B cell (primary cell): ENCODE results near the gene CCNB3. TPM values are rescaled to one million over a fixed set of nuclear protein-coding genes. Genes with fewer than 3 reads are reported as not detected.

Experiments
- ATAC-seq: fragments of 200-7000 bp; cut with Tn5 transposase; one replicate; pipeline ENCODE4 v1.10.0; 2021; ENCODE audit warnings: low read depth, mild to moderate bottlenecking, moderate number of reproducible peaks, moderate library complexity
- CTCF ChIA-PET: fragments of 350-600 bp; sonication (Branson Sonifier 250); formaldehyde crosslinking; loops from one replicate; lab custom pipeline; 2021; ENCODE audit warnings: antibody characterized with exemption, inconsistent platforms; lab: Charles Lee
- POLR2A ChIA-PET: fragments of 350-600 bp; sonication (Branson Sonifier 250); formaldehyde crosslinking; loops from one replicate; lab custom pipeline; 2021; ENCODE audit warnings: antibody characterized with exemption; lab: Charles Lee
- DNase-seq: peaks from one replicate; pipeline ENCODE4 v3.0.0; 2013
- H2AFZ ChIP-seq: 2 replicates; pipeline ENCODE4 v1.6.1; 2012; ENCODE audit warnings: mild to moderate bottlenecking, low read depth, low read length; ENCODE audit not compliant: insufficient read depth, poor library complexity, severe bottlenecking
- H3K27ac ChIP-seq, 2 donors: 1 replicate in 1 of 2; 2 replicates in 1 of 2; pipeline ENCODE4 v1.5.1; 2012 to 2013; ENCODE audit warnings: low read length in 2 of 2, mild to moderate bottlenecking in 2 of 2, moderate library complexity in 1 of 2
- H3K27me3 ChIP-seq, 4 experiments: fragments of 200-600 bp in 1 of 4; sonication (generic) in 1 of 4; replicated peaks in 1 of 4; 1 replicate in 2 of 4; 2 replicates in 2 of 4; pipeline versions ENCODE4 v1.6.1 to v1.7.0; 2013 to 2016; ENCODE audit warnings: low read length in 3 of 4, mild to moderate bottlenecking in 2 of 4, mixed read lengths in 1 of 4, moderate library complexity in 1 of 4; ENCODE audit not compliant: insufficient read depth in 4 of 4, control insufficient read depth in 3 of 4; ENCODE audit errors: control extremely low read depth in 1 of 4
- H3K36me3 ChIP-seq, 2 experiments: replicated peaks in 1 of 2; 1 replicate in 1 of 2; 2 replicates in 1 of 2; pipeline versions ENCODE4 v1.6.1 to v1.7.1; 2013; ENCODE audit warnings: low read length in 1 of 2; ENCODE audit not compliant: insufficient read depth in 2 of 2, control insufficient read depth in 1 of 2; ENCODE audit errors: control extremely low read depth in 1 of 2, extremely low read depth in 1 of 2
- H3K4me1 ChIP-seq, 2 donors: fragments of 200-600 bp in 1 of 2; sonication (generic) in 1 of 2; 1 replicate in 1 of 2; 2 replicates in 1 of 2; pipeline versions ENCODE4 v1.5.1 to v1.6.1; 2013 to 2017; ENCODE audit warnings: low read length in 2 of 2; ENCODE audit not compliant: control insufficient read depth in 2 of 2, insufficient read depth in 2 of 2
- H3K4me2 ChIP-seq: replicated peaks from 2 replicates; pipeline ENCODE3; 2012; ENCODE audit warnings: mild to moderate bottlenecking, low read depth, low read length; ENCODE audit not compliant: poor library complexity, severe bottlenecking
- H3K4me3 ChIP-seq, 5 experiments: fragments of 200-600 bp in 1 of 5; sonication (generic) in 1 of 5; 1 replicate in 3 of 5; 2 replicates in 2 of 5; pipeline versions ENCODE4 v1.5.1 to v1.7.0; 2011 to 2016; ENCODE audit warnings: low read length in 4 of 5, mild to moderate bottlenecking in 4 of 5, low read depth in 2 of 5, control low read depth in 1 of 5, moderate library complexity in 1 of 5; ENCODE audit not compliant: insufficient read depth in 1 of 5; ENCODE audit errors: control extremely low read depth in 1 of 5, extremely low read depth in 1 of 5
- H3K79me2 ChIP-seq: fragments of 200-600 bp; sonication (generic); one replicate; pipeline ENCODE4 v1.6.0; 2016; ENCODE audit warnings: low read length; ENCODE audit not compliant: control insufficient read depth, insufficient read depth
- H3K9ac ChIP-seq: fragments of 200-600 bp; sonication (generic); 2 replicates; pipeline ENCODE4 v1.6.1; 2017; ENCODE audit warnings: mild to moderate bottlenecking, low read length, moderate library complexity
- H3K9me3 ChIP-seq, 3 donors: one replicate each; pipeline versions ENCODE4 v1.6.1 to v1.7.1; 2013; ENCODE audit warnings: low read length in 2 of 3; ENCODE audit not compliant: control insufficient read depth in 2 of 3, insufficient read depth in 1 of 3; ENCODE audit errors: control extremely low read depth in 1 of 3
- H4K20me1 ChIP-seq: 2 replicates; pipeline ENCODE4 v1.6.0; 2012; ENCODE audit warnings: mild to moderate bottlenecking, low read length; ENCODE audit not compliant: insufficient read depth, control insufficient read depth, poor library complexity, severe bottlenecking
- H3K27ac Mint-ChIP-seq: one replicate; pipeline ENCODE4 v1.8.0; 2021; ENCODE audit warnings: mixed read lengths
- H3K27me3 Mint-ChIP-seq: one replicate; pipeline ENCODE4 v1.8.0; 2021; ENCODE audit warnings: mixed read lengths
- H3K4me1 Mint-ChIP-seq: one replicate; pipeline ENCODE4 v1.8.0; 2021; ENCODE audit warnings: mixed read lengths
- H3K4me3 Mint-ChIP-seq: one replicate; pipeline ENCODE4 v1.8.0; 2021; ENCODE audit warnings: mixed read lengths
- H3K9me3 Mint-ChIP-seq: one replicate; pipeline ENCODE4 v1.8.0; 2022; ENCODE audit warnings: mixed read lengths; ENCODE audit not compliant: insufficient read depth
- CTCF ChIP-seq: fragments of 200-600 bp; IDR thresholded peaks from one replicate; pipeline ENCODE4 v1.8.0; 2022; ENCODE audit warnings: antibody characterized with exemption, mild to moderate bottlenecking
- EZH2 ChIP-seq: IDR thresholded peaks from 2 replicates; pipeline ENCODE4 v1.6.1; 2012; ENCODE audit warnings: borderline replicate concordance, low read depth, mild to moderate bottlenecking, moderate library complexity, low read length; ENCODE audit not compliant: insufficient read depth, poor library complexity, severe bottlenecking
- WGBS: methylation state at CpG from one replicate; pipeline ENCODE4 v1.1.5; 2013; ENCODE audit warnings: missing lambda C conversion rate; ENCODE audit not compliant: insufficient coverage; 5-methylcytosine and 5-hydroxymethylcytosine counted together
- intact Hi-C: fragments of 100-400 bp; cut with micrococcal nuclease; formaldehyde crosslinking; loops from one replicate; pipeline ENCODE4 v1.10.0; 2022
- polyA plus RNA-seq: library from polyadenylated mRNA; depleted of rRNA; stranded (reverse); fragments of >200 nt; gene quantifications from 2 replicates; pipeline ENCODE4 v1.2.3, GENCODE V29; 2012
- total RNA-seq, 2 donors: library from RNA; stranded (reverse); fragments of 120-200 nt in 1 of 2; gene quantifications; 1 replicate in 1 of 2; 2 replicates in 1 of 2; pipeline versions ENCODE4 v1.2.3 to v1.2.4, GENCODE V29; 2013 to 2022

The CCNB3 gene
- total and polyA plus RNA-seq, 2 donors (not counting 1 experiment from before 2014, with no cell fraction given), result 0.07 to 0.19 TPM

GRCh38 chrX:50161127-50161526 lies 43.4 kb upstream of the CCNB3 start:
- WGBS, result 80% methylated on average over 1 of the region's 3 CpGs
- Histone ChIP-seq H2AFZ (no peak overlapping the region), H3K4me2 (no peak overlapping the region), H3K4me3 (no peak overlapping the region), H4K20me1 (no peaks in the 10 kb centered on the region), H3K4me1 (no peaks in the 10 kb centered on the region), H3K36me3 (no peaks in the 10 kb centered on the region), H3K9me3 (no peaks in the 10 kb centered on the region), H3K27ac (no peak overlapping the region), H3K27me3 (no peaks in the 10 kb centered on the region), H3K79me2 (no peaks in the 10 kb centered on the region), H3K9ac (no peak overlapping the region)
- DNase-seq, result no peak
- no peak for TF ChIP-seq CTCF
- Mint-ChIP-seq H3K27ac (no peak overlapping the region), H3K9me3 (no peaks in the 10 kb centered on the region), H3K27me3 (no peaks in the 10 kb centered on the region), H3K4me3 (no peak overlapping the region), H3K4me1 (no peaks in the 10 kb centered on the region)
- no peak for ATAC-seq
- intact Hi-C loops, result no loop called here
- POLR2A ChIA-PET, result no interaction called here
- CTCF ChIA-PET, result no interaction called here

GRCh38 chrX:50165727-50166126 lies 38.8 kb upstream of the CCNB3 start:
- no peaks in the 10 kb centered on the region for H3K27me3 Mint-ChIP-seq
- no peak for TF ChIP-seq EZH2
- no peak for TF ChIP-seq CTCF
- H3K4me3 Mint-ChIP-seq, result no peak overlapping the region
- no peak overlapping the region for H3K9ac ChIP-seq
- DNase-seq (no peak), ATAC-seq (no peak)
- no peaks in the 10 kb centered on the region for H3K4me1 Mint-ChIP-seq
- no peaks in the 10 kb centered on the region for H3K4me1 ChIP-seq
- no peak overlapping the region for H2AFZ ChIP-seq
- POLR2A ChIA-PET, result no interaction called here
- CTCF ChIA-PET, result no interaction called here
- H3K27me3 ChIP-seq, result no peaks in the 10 kb centered on the region
- H3K79me2 ChIP-seq, result no peaks in the 10 kb centered on the region
- no peak overlapping the region for H3K4me2 ChIP-seq
- WGBS, result no CpG with 5 or more reads among the region's 5 CpGs
- no peak overlapping the region for H3K27ac ChIP-seq
- no peaks in the 10 kb centered on the region for H3K36me3 ChIP-seq
- H4K20me1 ChIP-seq, result no peaks in the 10 kb centered on the region
- intact Hi-C loops, result no loop called here
- no peaks in the 10 kb centered on the region for H3K9me3 Mint-ChIP-seq
- H3K27ac Mint-ChIP-seq, result no peak overlapping the region
- H3K4me3 ChIP-seq, result no peak overlapping the region
- no peaks in the 10 kb centered on the region for H3K9me3 ChIP-seq
